ENCODE data around the gene FUS.
A peak's percentile ranks its signal among the peaks of the same experiment; 100 is the strongest.

The FUS gene

DNA sequence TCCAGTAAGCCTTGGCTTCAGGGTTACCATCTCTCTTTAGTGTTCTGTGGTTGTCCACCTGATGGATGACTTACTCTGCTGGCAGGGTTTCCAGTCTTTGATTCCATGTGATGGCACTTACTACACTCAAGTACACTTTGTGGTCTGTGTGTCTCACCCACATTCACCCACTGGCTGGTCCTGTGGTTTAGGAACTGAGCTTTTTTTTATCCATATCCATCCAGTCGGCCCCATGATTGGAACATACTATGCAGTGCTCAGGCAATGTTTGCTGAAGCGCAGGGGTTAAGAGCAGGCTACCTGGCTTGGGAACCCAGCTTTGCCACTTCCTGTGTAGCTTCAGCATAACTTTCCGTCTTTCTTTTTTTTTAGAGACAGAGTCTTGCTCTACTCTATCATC, 2.8 kb upstream of the FUS start:
- Histone ChIP-seq H3K4me1 (ENCODE audit: insufficient read depth, low read length) (peaks cover 7% of the 10 kb centered on the region), H3K9ac (ENCODE audit: low read depth, low read length) (no peak overlapping the region), H3K9me3 (ENCODE audit: insufficient read depth, low read depth, low read length) (no peaks in the 10 kb centered on the region), H3K27ac (ENCODE audit: low read depth, low read length) (no peak overlapping the region), H3K36me3 (ENCODE audit: insufficient read depth, low read length) (peaks cover 10% of the 10 kb centered on the region), H3K27me3 (ENCODE audit: insufficient read depth, low read length) (no peaks in the 10 kb centered on the region), H3K4me3 (ENCODE audit: low read length) (no peak overlapping the region)
- 93% methylated on average over 3 of the region's 3 CpGs for WGBS

DNA sequence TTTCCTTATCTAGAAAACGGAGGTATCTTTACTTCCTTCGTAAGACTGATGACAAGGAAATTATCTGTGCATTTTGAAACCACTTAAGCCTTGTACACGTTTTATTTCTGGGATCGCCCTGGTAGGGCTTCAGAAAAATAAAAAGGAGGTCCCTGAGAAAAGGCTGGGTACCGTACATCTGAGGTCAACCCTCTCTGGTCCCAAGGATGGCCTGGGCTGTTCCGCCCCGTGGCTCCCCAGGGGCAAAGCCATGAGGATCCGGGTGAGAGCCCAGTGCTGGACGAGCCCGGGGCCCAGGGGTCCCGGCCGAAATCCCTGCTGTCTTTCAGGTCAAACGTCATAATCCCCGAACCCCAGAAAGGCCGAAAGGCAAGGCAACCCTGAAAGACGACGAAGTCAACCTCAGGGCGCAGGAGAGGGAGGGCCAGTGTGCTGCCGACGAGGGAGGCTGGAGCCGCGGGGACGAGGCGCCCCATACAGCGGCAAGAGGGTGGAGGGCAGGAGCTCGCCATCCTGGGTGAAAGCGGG, 656 bp upstream of the FUS start:
- H3K4me1 ChIP-seq (ENCODE audit: insufficient read depth, low read length), result peaks cover 12% of the 10 kb centered on the region
- no peaks in the 10 kb centered on the region for H3K9me3 ChIP-seq (ENCODE audit: insufficient read depth, low read depth, low read length)
- H3K27me3 ChIP-seq (ENCODE audit: insufficient read depth, low read length), result no peaks in the 10 kb centered on the region
- peak overlapping the region; percentile 99 for H3K9ac ChIP-seq (ENCODE audit: low read depth, low read length)
- 4% methylated on average over 27 of the region's 27 CpGs for WGBS
- H3K36me3 ChIP-seq (ENCODE audit: insufficient read depth, low read length), result peaks cover 31% of the 10 kb centered on the region
- H3K4me3 ChIP-seq (ENCODE audit: low read length), result peak overlapping the region; percentile 88
- peak overlapping the region; percentile 96 for H3K27ac ChIP-seq (ENCODE audit: low read depth, low read length)

DNA sequence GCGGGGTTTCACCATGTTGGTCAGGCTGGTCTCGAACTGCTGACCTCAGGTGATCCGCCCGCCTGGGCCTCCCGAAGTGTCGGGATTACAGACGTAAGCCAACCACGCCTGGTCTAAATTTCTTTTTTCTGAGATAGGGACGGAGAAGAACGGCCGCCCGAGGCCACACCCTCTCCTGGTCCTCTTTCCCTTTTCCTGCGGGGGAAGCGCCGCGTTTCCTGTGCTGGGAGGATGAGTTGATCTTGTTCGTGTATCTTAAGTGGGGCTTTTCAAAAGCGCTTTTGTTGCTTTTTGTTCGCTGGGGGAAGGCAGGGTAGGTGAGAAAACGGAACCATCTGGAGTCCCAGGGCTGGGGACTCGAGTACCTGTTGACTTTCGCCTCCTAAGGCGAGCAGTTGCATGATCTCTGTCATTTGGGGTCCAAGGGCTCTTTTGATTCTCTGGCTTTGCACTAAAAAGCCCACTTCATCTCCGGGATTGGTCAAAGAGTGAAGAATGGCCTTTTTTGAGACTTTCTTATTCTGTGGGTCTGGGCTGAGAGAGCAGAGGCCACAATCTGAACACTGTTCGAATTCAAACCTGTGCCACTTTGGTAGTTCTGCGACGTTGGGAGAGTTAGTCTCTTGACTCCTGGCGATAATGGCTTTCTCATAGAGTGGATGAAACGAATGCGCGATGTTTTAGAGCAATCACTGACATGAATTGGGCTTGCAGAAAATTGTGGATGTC, 1.3 kb downstream of the FUS start:
- Histone ChIP-seq H3K4me3 (ENCODE audit: low read length) (peak overlapping the region; percentile 88), H3K27ac (ENCODE audit: low read depth, low read length) (peak overlapping the region; percentile 96), H3K4me1 (ENCODE audit: insufficient read depth, low read length) (peaks cover 12% of the 10 kb centered on the region), H3K27me3 (ENCODE audit: insufficient read depth, low read length) (no peaks in the 10 kb centered on the region), H3K36me3 (ENCODE audit: insufficient read depth, low read length) (peaks cover 51% of the 10 kb centered on the region), H3K9me3 (ENCODE audit: insufficient read depth, low read depth, low read length) (no peaks in the 10 kb centered on the region), H3K9ac (ENCODE audit: low read depth, low read length) (peak overlapping the region; percentile 99)
- WGBS, result 1% methylated on average over 30 of the region's 31 CpGs

DNA sequence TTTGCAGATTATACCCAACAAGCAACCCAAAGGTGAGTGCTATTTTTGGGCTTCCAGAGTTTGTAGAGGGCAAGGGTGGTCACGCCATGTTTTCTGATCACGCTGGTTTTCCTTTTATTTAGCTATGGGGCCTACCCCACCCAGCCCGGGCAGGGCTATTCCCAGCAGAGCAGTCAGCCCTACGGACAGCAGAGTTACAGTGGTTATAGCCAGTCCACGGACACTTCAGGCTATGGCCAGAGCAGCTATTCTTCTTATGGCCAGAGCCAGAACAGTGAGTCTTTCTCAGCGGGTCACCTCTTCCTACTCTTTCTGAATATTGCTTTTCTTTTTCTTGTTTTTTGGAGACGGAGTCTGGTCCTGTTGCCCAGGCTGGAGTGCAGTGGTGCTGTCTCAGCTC, 2.5 kb downstream of the FUS start:
- H3K27ac ChIP-seq (ENCODE audit: low read depth, low read length), result no peak overlapping the region
- peaks cover 62% of the 10 kb centered on the region for H3K36me3 ChIP-seq (ENCODE audit: insufficient read depth, low read length)
- WGBS, result 35% methylated on average over 7 of the region's 7 CpGs

DNA sequence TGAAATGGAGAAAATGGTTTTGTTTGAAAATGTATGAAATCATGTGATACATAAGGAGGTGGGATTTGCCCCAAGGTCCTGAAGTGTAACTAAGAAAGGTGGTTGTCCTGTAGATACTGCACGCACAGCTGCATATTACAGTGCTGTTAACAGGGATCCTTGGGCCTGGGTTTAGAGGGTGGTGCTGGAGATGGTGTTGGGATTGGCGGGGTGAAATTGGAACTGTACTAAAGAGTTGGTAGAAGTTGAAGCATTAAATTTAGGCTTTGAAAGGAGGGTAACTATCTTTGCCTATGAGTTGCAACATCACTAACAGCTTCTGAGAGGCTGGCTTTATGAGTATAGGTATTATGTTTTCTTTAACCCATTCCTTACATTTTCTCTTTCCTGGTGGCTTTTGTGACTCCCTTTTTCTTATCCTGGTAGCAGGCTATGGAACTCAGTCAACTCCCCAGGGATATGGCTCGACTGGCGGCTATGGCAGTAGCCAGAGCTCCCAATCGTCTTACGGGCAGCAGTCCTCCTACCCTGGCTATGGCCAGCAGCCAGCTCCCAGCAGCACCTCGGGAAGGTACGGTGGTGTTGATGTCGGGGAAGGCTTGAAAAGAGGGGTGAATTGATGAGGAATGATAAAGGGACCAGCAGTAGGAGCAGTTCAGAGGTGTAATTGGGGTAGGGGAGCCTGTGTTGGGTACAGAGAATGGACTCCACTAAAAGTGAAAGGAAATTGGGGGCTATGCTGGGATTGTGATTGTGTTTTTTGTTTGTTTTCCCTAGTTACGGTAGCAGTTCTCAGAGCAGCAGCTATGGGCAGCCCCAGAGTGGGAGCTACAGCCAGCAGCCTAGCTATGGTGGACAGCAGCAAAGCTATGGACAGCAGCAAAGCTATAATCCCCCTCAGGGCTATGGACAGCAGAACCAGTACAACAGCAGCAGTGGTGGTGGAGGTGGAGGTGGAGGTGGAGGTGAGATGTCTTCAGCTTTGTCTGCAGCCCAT, 3.8 kb downstream of the FUS start:
- 96% methylated on average over 10 of the region's 10 CpGs for WGBS
- H3K4me1 ChIP-seq (ENCODE audit: insufficient read depth, low read length), result peaks cover 9% of the 10 kb centered on the region
- H3K9ac ChIP-seq (ENCODE audit: low read depth, low read length), result no peak overlapping the region
- H3K27me3 ChIP-seq (ENCODE audit: insufficient read depth, low read length), result no peaks in the 10 kb centered on the region
- no peak overlapping the region for H3K27ac ChIP-seq (ENCODE audit: low read depth, low read length)
- no peaks in the 10 kb centered on the region for H3K9me3 ChIP-seq (ENCODE audit: insufficient read depth, low read depth, low read length)
- H3K4me3 ChIP-seq (ENCODE audit: low read length), result peak overlapping the region; percentile 88
- peaks cover 76% of the 10 kb centered on the region for H3K36me3 ChIP-seq (ENCODE audit: insufficient read depth, low read length)

More for the DNA sequence above, 2.5 kb downstream of the FUS start:
- H3K9me3 ChIP-seq (ENCODE audit: insufficient read depth, low read depth, low read length), result no peaks in the 10 kb centered on the region
- H3K27me3 ChIP-seq (ENCODE audit: insufficient read depth, low read length), result no peaks in the 10 kb centered on the region
- H3K4me1 ChIP-seq (ENCODE audit: insufficient read depth, low read length), result peaks cover 12% of the 10 kb centered on the region
- H3K4me3 ChIP-seq (ENCODE audit: low read length), result peak overlapping the region; percentile 88
- peak overlapping the region; percentile 99; the same call in 1 of the 2 replicates for H3K9ac ChIP-seq (ENCODE audit: low read depth, low read length)

DNA sequence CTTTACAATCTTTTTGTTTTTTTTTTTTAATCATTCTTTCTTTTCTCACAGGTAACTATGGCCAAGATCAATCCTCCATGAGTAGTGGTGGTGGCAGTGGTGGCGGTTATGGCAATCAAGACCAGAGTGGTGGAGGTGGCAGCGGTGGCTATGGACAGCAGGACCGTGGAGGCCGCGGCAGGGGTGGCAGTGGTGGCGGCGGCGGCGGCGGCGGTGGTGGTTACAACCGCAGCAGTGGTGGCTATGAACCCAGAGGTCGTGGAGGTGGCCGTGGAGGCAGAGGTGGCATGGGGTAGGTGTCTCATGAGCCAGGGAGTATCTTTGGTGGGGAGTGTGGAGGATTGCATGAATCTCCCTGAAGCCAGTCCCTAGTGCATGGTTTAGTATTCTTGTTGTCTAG, 4.9 kb downstream of the FUS start:
- peaks cover 5% of the 10 kb centered on the region; the same call in 1 of the 2 replicates for H3K4me1 ChIP-seq (ENCODE audit: insufficient read depth, low read length)
- 97% methylated on average over 14 of the region's 14 CpGs for WGBS
- no peak overlapping the region for H3K9ac ChIP-seq (ENCODE audit: low read depth, low read length)

DNA sequence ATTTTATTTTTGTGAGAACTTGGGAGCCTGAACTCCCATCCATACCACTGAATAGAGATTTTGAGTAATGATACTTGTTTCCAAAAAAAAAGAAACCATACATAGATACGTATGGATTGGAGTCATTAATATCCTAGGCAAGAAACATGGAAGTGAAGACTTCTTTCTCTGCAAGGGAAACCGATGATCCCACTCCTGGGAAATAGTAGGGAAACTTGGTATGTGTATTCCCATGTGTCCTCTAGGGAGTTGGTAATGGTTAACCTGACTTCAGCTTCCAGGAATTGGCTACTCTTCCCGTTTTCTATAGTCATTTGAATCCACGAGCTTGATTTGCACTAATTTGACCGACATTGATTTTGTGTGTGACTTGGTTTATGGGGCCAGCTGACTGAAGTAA, 5.4 kb downstream of the FUS start:
- H3K9ac ChIP-seq (ENCODE audit: low read depth, low read length), result no peak overlapping the region
- H3K9me3 ChIP-seq (ENCODE audit: insufficient read depth, low read depth, low read length), result no peaks in the 10 kb centered on the region
- no peak overlapping the region for H3K27ac ChIP-seq (ENCODE audit: low read depth, low read length)
- no peaks in the 10 kb centered on the region for H3K27me3 ChIP-seq (ENCODE audit: insufficient read depth, low read length)
- H3K4me3 ChIP-seq (ENCODE audit: low read length), result no peak overlapping the region
- H3K4me1 ChIP-seq (ENCODE audit: insufficient read depth, low read length), result peaks cover 5% of the 10 kb centered on the region; the same call in 1 of the 2 replicates
- peaks cover 92% of the 10 kb centered on the region for H3K36me3 ChIP-seq (ENCODE audit: insufficient read depth, low read length)
- WGBS, result 96% methylated on average over 5 of the region's 5 CpGs

More for the DNA sequence above, 4.9 kb downstream of the FUS start:
- Histone ChIP-seq H3K9me3 (ENCODE audit: insufficient read depth, low read depth, low read length) (no peaks in the 10 kb centered on the region), H3K27me3 (ENCODE audit: insufficient read depth, low read length) (no peaks in the 10 kb centered on the region), H3K27ac (ENCODE audit: low read depth, low read length) (no peak overlapping the region), H3K36me3 (ENCODE audit: insufficient read depth, low read length) (peaks cover 87% of the 10 kb centered on the region), H3K4me3 (ENCODE audit: low read length) (no peak overlapping the region)

DNA sequence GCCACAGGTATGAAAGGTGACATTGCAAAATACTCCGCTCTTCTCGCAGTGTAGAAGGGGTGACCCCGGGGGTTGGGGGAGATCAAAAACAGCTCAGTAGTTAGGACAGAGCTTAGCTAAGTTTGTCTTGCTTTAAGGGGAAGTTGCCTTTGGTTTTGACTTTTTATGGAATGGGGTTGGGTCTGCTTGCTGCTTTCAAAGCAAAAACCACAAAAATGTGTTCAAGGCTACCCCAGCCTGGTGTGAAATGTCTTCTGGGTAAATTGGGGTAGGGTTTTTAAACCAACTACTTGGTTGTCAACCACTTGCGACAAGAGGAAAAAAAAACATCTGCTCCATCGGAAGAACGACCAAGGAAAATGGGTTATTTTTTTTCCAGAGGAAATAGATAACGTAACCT, 6.2 kb downstream of the FUS start:
- no peak overlapping the region for H3K9ac ChIP-seq (ENCODE audit: low read depth, low read length)
- H3K27ac ChIP-seq (ENCODE audit: low read depth, low read length), result no peak overlapping the region
- H3K4me1 ChIP-seq (ENCODE audit: insufficient read depth, low read length), result peaks cover 5% of the 10 kb centered on the region; the same call in 1 of the 2 replicates
- H3K4me3 ChIP-seq (ENCODE audit: low read length), result no peak overlapping the region
- no peaks in the 10 kb centered on the region for H3K27me3 ChIP-seq (ENCODE audit: insufficient read depth, low read length)
- peaks cover 99% of the 10 kb centered on the region for H3K36me3 ChIP-seq (ENCODE audit: insufficient read depth, low read length)
- 97% methylated on average over 7 of the region's 7 CpGs for WGBS
- no peaks in the 10 kb centered on the region for H3K9me3 ChIP-seq (ENCODE audit: insufficient read depth, low read depth, low read length)

DNA sequence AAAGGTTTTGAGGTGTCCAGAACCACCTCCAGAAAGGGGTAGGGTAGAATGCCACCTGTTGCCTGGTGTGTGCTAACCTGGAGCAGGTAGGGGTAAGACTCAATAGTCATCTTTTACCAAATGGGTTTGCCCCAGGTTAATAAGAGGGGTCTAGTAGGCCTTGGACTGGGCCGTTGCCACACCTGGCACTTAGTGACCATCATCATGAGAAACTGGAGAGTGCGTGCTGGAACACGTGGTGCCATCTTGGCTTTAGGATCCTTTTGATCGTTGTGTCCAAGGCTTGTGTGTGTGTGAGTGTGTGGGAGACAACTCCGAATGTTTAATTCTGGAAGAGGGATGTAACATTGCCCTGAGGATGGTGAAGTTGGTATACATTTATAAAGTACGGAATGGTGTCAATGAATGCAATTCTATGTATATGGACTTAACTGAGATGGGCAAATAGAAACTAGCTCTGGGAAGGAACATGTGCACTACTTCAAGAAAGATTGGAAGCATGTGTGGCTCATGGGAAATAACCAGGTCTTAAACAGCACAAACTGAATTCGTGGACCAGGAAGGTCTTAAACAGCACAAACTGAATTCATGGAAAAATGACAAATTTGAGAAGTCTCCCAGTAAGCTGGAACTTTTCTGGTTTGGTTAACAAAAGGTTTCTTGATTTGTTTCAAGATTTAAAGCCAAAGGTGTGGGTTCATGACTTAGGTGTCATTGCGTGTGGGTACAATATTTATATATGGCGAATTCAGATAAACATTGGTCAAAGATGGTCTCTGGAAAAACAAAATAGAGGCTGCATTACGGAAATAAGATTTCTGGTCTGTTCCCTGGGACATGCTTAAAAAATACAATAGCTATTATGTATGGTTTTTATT, 7.2 kb downstream of the FUS start:
- Histone ChIP-seq H3K27ac (ENCODE audit: low read depth, low read length) (no peak overlapping the region), H3K36me3 (ENCODE audit: insufficient read depth, low read length) (peaks cover 100% of the 10 kb centered on the region), H3K27me3 (ENCODE audit: insufficient read depth, low read length) (no peaks in the 10 kb centered on the region), H3K9ac (ENCODE audit: low read depth, low read length) (no peak overlapping the region), H3K4me3 (ENCODE audit: low read length) (no peak overlapping the region), H3K4me1 (ENCODE audit: insufficient read depth, low read length) (peaks cover 4% of the 10 kb centered on the region; the same call in 1 of the 2 replicates), H3K9me3 (ENCODE audit: insufficient read depth, low read depth, low read length) (no peaks in the 10 kb centered on the region)
- 95% methylated on average over 10 of the region's 10 CpGs for WGBS

DNA sequence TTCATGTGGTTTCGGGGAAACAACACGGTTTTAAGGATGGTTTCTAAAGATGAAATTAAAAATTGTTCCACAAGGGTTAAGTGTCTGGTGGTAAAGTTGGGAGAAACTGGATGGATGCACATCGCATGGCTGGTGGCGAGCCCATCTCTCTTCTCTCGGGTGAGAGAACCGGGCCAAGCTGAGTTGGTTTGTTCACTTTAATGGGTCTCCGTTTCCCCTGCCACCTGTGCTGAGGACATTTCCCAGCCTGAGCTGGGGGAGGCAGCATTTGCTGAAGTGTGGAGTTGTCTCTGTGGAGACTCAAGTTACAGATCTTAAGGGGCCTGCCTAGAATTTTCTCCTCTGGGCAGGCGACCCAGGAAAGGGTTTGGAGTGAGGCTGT, 7.9 kb downstream of the FUS start:
- H3K4me3 ChIP-seq (ENCODE audit: low read length), result no peak overlapping the region
- H3K9me3 ChIP-seq (ENCODE audit: insufficient read depth, low read depth, low read length), result no peaks in the 10 kb centered on the region
- H3K36me3 ChIP-seq (ENCODE audit: insufficient read depth, low read length), result peaks cover 100% of the 10 kb centered on the region
- H3K9ac ChIP-seq (ENCODE audit: low read depth, low read length), result no peak overlapping the region
- no peaks in the 10 kb centered on the region for H3K27me3 ChIP-seq (ENCODE audit: insufficient read depth, low read length)
- H3K4me1 ChIP-seq (ENCODE audit: insufficient read depth, low read length), result no peaks in the 10 kb centered on the region; the same call in 1 of the 2 replicates
- WGBS, result 91% methylated on average over 8 of the region's 8 CpGs
- no peak overlapping the region for H3K27ac ChIP-seq (ENCODE audit: low read depth, low read length)

Measured in HUES64 (cell line).